Ovary (tissue), 3 donors: ENCODE results near the gene GGA1.

ENCODE experiments used
- EP300 ChIP-seq: sonication (generic); formaldehyde crosslinking; IDR thresholded peaks from one replicate; pipeline ENCODE4 v1.6.1; 2017; ENCODE audit warnings: antibody characterized with exemption
- POLR2A ChIP-seq: fragments of 450-650 bp; IDR thresholded peaks from one replicate; pipeline ENCODE4 v1.6.1; 2017; ENCODE audit warnings: antibody characterized with exemption, mild to moderate bottlenecking, moderate library complexity
- TF ChIP-seq, protein P1 (sequence below), 3 donors: fragments of 450-650 bp in 2 of 3; fragments of 200-600 bp in 1 of 3; IDR thresholded peaks; one replicate each; pipeline versions ENCODE4 v1.5.1 to v1.8.0; 2016 to 2022; ENCODE audit warnings: antibody characterized with exemption in 3 of 3, mild to moderate bottlenecking in 1 of 3
- donor health status: DM: no; HTN: no; CAD: no.

DNA sequence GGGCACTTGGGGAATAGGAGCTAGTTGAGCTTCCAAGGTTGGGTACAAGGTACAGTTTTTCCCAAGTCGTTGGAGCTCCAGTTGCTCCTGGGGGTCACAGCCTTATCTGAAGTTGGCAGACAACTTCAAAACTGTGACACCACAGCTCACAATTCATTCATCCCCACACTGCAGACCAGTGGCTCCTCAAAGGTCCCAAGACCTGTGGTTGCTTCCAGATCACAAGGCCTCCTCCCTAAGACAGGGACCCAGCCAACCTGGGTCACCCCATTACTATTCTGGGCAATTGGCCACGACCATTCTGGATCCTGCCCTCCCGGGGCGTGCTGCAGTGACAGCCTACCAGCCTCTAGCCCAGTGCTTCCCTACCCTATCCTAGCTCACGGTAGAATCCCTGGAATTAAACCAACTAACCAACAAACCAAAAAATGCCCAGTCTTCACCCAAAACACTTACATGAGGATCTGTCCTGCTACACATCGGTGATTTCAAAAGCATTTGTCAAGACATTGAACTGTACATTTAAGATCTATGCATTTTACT lies 49.0 kb downstream of the GGA1 start:
- TF ChIP-seq, protein P1, sequence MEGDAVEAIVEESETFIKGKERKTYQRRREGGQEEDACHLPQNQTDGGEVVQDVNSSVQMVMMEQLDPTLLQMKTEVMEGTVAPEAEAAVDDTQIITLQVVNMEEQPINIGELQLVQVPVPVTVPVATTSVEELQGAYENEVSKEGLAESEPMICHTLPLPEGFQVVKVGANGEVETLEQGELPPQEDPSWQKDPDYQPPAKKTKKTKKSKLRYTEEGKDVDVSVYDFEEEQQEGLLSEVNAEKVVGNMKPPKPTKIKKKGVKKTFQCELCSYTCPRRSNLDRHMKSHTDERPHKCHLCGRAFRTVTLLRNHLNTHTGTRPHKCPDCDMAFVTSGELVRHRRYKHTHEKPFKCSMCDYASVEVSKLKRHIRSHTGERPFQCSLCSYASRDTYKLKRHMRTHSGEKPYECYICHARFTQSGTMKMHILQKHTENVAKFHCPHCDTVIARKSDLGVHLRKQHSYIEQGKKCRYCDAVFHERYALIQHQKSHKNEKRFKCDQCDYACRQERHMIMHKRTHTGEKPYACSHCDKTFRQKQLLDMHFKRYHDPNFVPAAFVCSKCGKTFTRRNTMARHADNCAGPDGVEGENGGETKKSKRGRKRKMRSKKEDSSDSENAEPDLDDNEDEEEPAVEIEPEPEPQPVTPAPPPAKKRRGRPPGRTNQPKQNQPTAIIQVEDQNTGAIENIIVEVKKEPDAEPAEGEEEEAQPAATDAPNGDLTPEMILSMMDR (IDR thresholded peaks at IDR 0.05) = no peak
- no peak for TF ChIP-seq POLR2A
- TF ChIP-seq EP300 = no peak
